HL-60 (cell line): ENCODE measurements around the gene CENPI.
"Not testable (repeated sequence)": the region's sequence is repeated elsewhere in the genome, so short reads cannot be mapped to it uniquely, and the experiment has no call there.

Experiments
- DNase-seq, 2 experiments: peaks; one replicate each; pipeline ENCODE4 v3.0.0-alpha.2; 2010 to 2020; ENCODE audit warnings: low read depth in 1 of 2, low spot score in 1 of 2
- H3K27ac ChIP-seq: fragments of 250-450 bp; sonication (Bioruptor Pico); replicated peaks from 2 replicates; pipeline ENCODE4 v1.5.1; 2020; ENCODE audit warnings: mild to moderate bottlenecking, moderate library complexity
- H3K27me3 ChIP-seq: fragments of 250-450 bp; sonication (Bioruptor Pico); 2 replicates; pipeline ENCODE4 v1.5.1; 2021; ENCODE audit warnings: mild to moderate bottlenecking, moderate library complexity; ENCODE audit not compliant: insufficient read depth, poor library complexity, severe bottlenecking
- H3K4me3 ChIP-seq: replicated peaks from 2 replicates; pipeline ENCODE4 v1.5.1; 2011; ENCODE audit warnings: mild to moderate bottlenecking, control low read depth, low read length; ENCODE audit not compliant: insufficient read depth
- GABPA ChIP-seq: IDR thresholded peaks from 2 replicates; pipeline ENCODE4 v1.6.1; 2012; ENCODE audit warnings: low read depth
- POLR2AphosphoS5 ChIP-seq: IDR thresholded peaks from 2 replicates; pipeline ENCODE4 v1.6.1; 2012; ENCODE audit warnings: low read depth
- SPI1 ChIP-seq: IDR thresholded peaks from 2 replicates; pipeline ENCODE4 v1.6.1; 2012; ENCODE audit warnings: low read depth, mild to moderate bottlenecking, borderline replicate concordance
- long read RNA-seq: library from polyadenylated mRNA; unstranded; transcript quantifications from one replicate; pipeline ENCODE4 v2.0.0, GENCODE V29; 2020
- TF ChIP-seq, protein P1 (sequence below): IDR thresholded peaks from 2 replicates; pipeline ENCODE4 v1.6.1; 2012; ENCODE audit warnings: low read depth; ENCODE audit not compliant: insufficient replicate concordance
- TF ChIP-seq, protein P2 (sequence below): IDR thresholded peaks from one replicate; pipeline ENCODE4 v1.5.1; 2011; ENCODE audit warnings: low read length, control low read depth, inconsistent platforms; ENCODE audit not compliant: insufficient read depth

The CENPI gene, protein sequence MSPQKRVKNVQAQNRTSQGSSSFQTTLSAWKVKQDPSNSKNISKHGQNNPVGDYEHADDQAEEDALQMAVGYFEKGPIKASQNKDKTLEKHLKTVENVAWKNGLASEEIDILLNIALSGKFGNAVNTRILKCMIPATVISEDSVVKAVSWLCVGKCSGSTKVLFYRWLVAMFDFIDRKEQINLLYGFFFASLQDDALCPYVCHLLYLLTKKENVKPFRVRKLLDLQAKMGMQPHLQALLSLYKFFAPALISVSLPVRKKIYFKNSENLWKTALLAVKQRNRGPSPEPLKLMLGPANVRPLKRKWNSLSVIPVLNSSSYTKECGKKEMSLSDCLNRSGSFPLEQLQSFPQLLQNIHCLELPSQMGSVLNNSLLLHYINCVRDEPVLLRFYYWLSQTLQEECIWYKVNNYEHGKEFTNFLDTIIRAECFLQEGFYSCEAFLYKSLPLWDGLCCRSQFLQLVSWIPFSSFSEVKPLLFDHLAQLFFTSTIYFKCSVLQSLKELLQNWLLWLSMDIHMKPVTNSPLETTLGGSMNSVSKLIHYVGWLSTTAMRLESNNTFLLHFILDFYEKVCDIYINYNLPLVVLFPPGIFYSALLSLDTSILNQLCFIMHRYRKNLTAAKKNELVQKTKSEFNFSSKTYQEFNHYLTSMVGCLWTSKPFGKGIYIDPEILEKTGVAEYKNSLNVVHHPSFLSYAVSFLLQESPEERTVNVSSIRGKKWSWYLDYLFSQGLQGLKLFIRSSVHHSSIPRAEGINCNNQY
- long read RNA-seq, partial matches to known transcripts, result 4 of 12 reads
- long read RNA-seq, other reads (novel, unspliced or antisense), result 8 of 12 reads

DNA sequence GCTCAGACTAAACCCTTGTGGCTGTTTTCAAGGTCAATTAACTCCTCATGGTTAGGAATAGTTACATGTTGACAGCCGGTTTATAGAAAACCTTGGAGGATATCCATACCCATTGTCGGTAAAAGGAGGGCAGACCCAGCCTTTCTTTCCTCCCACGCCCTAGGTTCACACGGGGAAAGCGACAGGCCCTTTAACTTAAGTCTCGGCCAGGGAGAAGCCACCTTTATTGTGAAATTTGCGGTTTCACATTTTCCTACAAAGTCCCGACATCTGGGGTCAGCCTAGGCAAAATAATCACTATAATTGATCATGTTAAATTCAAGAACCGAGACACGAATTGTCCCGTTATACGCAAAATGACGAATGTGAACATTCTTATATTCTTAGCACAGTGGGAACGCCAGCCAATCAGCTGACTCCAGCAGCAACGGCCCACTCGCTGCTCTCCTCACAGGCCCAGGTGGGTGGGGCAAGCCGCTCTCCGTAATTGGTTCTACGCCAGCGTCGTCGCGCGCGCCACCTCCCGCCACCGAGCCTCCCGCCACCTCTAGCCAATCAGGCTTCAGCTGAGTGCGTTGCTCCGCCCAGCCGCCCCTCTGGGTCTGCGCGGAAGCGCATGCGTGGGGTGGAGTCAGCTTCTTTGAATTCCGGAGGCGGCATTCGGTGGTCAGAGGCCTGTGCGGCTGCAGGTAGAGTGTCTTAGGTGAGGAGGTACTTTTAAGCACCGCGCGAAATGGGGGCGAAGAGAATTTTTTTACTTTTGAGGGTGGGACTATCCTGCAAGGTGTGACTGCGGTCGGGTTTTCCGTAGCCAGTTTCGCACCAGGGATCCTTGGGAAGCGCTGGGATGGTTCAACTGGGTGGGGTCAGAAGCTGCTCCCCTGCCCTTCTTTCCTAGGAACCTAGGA lies at the start of gene CENPI:
Gene CENPI (plus strand): TSS at position 659 of the 908 bp plus-strand sequence. CDS start 2,867 bp downstream, outside the sequence.
- TF ChIP-seq GABPA, result no peak
- TF ChIP-seq, protein P1, sequence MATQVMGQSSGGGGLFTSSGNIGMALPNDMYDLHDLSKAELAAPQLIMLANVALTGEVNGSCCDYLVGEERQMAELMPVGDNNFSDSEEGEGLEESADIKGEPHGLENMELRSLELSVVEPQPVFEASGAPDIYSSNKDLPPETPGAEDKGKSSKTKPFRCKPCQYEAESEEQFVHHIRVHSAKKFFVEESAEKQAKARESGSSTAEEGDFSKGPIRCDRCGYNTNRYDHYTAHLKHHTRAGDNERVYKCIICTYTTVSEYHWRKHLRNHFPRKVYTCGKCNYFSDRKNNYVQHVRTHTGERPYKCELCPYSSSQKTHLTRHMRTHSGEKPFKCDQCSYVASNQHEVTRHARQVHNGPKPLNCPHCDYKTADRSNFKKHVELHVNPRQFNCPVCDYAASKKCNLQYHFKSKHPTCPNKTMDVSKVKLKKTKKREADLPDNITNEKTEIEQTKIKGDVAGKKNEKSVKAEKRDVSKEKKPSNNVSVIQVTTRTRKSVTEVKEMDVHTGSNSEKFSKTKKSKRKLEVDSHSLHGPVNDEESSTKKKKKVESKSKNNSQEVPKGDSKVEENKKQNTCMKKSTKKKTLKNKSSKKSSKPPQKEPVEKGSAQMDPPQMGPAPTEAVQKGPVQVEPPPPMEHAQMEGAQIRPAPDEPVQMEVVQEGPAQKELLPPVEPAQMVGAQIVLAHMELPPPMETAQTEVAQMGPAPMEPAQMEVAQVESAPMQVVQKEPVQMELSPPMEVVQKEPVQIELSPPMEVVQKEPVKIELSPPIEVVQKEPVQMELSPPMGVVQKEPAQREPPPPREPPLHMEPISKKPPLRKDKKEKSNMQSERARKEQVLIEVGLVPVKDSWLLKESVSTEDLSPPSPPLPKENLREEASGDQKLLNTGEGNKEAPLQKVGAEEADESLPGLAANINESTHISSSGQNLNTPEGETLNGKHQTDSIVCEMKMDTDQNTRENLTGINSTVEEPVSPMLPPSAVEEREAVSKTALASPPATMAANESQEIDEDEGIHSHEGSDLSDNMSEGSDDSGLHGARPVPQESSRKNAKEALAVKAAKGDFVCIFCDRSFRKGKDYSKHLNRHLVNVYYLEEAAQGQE, result no peak
- peak; percentile 81 to 94 for DNase-seq
- Histone ChIP-seq H3K27me3 (no peaks in the 10 kb centered on the region), H3K4me3 (peak within 1 kb of the TSS; percentile 60), H3K27ac (peak within 1 kb of the TSS; percentile 68)

DNA sequence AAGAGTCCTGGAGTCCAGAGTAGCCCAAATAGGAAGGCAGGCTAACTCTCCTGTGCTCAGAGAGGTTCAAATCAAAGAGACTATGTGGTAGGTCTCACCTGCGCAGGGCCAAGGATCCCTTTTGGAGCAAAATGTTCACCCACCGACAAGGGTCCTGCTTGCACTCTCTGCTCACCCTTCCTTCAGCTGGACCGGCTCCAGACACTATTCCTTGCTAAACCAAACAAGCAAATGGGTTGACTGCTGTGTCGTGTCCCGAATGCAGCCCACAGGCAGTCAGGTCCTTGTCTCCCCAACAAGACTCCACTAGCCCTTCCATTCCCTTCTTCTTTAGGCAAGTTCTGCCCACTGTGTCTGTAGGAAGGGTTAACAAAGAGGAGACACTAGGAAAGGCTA lies 46.9 kb upstream of the CENPI start:
- Histone ChIP-seq H3K27ac (peak overlapping the region; percentile 93), H3K27me3 (no peaks in the 10 kb centered on the region), H3K4me3 (peak overlapping the region; percentile 57)
- no peak for DNase-seq
- TF ChIP-seq SPI1, result no peak
- TF ChIP-seq, protein P2, sequence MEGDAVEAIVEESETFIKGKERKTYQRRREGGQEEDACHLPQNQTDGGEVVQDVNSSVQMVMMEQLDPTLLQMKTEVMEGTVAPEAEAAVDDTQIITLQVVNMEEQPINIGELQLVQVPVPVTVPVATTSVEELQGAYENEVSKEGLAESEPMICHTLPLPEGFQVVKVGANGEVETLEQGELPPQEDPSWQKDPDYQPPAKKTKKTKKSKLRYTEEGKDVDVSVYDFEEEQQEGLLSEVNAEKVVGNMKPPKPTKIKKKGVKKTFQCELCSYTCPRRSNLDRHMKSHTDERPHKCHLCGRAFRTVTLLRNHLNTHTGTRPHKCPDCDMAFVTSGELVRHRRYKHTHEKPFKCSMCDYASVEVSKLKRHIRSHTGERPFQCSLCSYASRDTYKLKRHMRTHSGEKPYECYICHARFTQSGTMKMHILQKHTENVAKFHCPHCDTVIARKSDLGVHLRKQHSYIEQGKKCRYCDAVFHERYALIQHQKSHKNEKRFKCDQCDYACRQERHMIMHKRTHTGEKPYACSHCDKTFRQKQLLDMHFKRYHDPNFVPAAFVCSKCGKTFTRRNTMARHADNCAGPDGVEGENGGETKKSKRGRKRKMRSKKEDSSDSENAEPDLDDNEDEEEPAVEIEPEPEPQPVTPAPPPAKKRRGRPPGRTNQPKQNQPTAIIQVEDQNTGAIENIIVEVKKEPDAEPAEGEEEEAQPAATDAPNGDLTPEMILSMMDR, result no peak
- no peak for TF ChIP-seq POLR2AphosphoS5
- TF ChIP-seq, protein P1, result no peak
- no peak for TF ChIP-seq GABPA

DNA sequence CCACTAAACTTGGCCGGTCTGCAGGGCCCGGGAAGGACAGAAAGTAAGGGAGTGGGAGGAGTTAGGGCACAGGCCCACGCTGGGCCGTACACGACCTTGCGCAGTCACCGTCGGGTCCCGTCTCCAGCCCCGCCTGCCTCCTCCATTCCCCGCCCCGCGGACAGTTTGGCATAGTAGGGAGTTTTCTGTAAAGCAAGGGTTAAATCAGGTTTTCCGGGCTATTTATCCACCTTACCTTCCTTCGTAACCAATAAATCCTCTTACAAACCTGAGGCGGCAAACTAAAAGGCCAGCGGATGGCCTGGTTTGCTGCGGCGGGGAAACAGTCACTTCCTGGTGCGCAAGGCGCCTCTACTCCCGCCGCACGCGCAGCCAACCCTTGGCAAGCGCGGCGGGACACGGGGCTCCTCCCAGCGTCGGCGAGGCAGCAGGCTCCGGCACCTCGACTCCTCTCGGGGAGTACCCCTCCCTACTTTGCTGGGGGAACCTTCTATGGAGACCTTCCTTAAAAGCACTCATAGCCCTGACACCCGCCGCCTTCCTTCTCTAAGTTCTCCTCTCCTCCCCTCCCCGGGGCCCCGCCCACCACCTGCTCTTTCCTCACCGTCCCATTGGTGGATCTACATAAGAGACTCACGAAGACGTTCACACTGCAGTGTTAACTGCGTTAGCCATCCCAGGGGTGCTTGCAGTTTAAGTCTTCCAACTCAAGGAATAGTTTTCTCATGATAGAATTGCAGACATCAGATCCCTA lies 46.3 kb upstream of the CENPI start, which contains the start of gene TRMT2B:
Gene TRMT2B (minus strand): TSS at position 563 of the 754 bp plus-strand sequence. CDS start 9,822 bp downstream, outside the sequence.
- peak within 1 kb of the TSS; percentile 57 for H3K4me3 ChIP-seq

DNA sequence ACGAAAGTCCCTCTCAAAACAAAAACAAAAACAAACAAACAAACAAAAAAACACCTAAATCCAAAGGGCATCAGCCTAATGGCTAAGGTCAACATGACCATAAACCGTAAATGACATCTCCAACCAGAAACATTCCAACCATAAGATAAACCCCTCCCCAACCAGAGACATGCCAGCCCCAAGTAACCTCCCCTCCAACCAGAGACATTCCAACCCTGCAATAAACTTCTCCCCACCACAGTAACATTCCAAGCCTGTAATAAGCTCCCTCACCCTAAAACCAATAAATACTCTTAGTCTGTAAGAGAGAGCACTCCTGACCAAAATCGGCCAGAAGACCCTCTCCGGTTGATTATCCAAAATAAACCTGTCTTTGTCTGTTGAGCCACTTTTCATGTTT lies 41.5 kb upstream of the CENPI start:
- H3K4me3 ChIP-seq, H3K27ac ChIP-seq, DNase-seq, H3K27me3 ChIP-seq: not testable (repeated sequence)

More for the DNA sequence above, 46.3 kb upstream of the CENPI start, which contains the start of gene TRMT2B:
- peak; percentile 61 to 92 for DNase-seq
- Histone ChIP-seq H3K27ac (peak within 1 kb of the TSS; percentile 93), H3K27me3 (no peaks in the 10 kb centered on the region)
- peak; percentile 53; the same call in 1 of the 2 replicates for TF ChIP-seq POLR2AphosphoS5
- TF ChIP-seq GABPA, result no peak
